GM20000 (cell line): ENCODE results near the gene COL6A2.

Experiments
- DNase-seq: peaks from one replicate; pipeline ENCODE4 v3.0.0; 2012; ENCODE audit warnings: low spot score
- TF ChIP-seq, protein P1 (sequence below): IDR thresholded peaks from 2 replicates; pipeline ENCODE4 v1.5.1; 2012; ENCODE audit warnings: mild to moderate bottlenecking, control low read depth; ENCODE audit errors: extremely low read depth, missing control alignments

Gene COL6A2

DNA sequence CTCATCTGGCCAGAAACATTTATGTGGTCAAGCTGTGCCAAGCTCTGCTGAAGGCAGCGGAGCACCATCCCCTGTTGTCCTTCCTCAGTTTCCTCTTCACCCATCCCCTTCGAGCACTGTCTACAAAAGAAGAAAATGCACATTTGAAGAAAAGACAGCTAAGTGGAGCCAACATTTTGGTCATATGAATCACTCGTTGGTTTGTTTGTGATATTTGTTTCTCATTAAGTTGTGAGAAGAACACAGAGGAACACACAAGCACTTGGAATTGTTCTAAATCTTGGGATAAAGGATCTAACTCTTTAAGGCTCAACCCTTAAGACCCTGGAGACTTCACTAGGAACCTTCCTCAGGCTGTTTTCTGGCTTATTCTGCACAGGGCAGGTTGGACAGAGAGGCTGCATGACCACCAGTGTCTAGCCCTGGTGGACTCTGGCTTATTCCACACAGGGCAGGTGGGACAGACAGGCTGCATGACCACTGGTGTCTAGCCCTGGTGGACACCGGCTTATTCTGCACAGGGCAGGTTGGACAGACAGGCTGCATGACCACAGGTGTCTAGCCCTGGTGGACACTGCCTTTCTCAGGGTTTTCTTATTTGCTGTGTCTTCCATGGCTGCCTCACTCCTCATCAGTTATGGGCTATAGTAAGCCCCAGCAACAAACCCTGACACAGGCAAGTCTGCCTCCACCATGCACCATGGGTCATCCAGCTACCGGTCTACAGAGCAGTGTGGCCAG lies 35.3 kb upstream of the COL6A2 start:
- DNase-seq = no peak
- TF ChIP-seq, protein P1, sequence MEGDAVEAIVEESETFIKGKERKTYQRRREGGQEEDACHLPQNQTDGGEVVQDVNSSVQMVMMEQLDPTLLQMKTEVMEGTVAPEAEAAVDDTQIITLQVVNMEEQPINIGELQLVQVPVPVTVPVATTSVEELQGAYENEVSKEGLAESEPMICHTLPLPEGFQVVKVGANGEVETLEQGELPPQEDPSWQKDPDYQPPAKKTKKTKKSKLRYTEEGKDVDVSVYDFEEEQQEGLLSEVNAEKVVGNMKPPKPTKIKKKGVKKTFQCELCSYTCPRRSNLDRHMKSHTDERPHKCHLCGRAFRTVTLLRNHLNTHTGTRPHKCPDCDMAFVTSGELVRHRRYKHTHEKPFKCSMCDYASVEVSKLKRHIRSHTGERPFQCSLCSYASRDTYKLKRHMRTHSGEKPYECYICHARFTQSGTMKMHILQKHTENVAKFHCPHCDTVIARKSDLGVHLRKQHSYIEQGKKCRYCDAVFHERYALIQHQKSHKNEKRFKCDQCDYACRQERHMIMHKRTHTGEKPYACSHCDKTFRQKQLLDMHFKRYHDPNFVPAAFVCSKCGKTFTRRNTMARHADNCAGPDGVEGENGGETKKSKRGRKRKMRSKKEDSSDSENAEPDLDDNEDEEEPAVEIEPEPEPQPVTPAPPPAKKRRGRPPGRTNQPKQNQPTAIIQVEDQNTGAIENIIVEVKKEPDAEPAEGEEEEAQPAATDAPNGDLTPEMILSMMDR = no peak

DNA sequence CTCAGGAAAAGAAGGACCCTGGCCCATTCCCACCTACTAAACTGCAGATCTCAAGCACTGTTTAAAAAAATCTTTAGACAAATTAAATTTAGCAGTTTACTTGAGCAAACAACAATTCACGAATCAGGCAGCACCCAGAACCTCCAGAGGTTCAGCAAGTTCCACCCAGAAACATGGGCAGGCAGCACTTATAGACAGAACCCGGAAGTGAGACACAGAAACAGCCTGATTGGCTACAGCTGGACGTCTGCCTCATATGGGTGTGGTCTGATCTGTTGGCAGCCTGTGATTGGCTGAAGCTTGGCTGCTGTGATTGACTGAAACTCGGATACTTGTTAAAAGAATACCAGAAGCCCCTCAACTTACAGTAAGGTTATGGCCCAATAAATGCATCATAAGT lies 34.7 kb upstream of the COL6A2 start:
- DNase-seq = no peak
- TF ChIP-seq, protein P1 = no peak

DNA sequence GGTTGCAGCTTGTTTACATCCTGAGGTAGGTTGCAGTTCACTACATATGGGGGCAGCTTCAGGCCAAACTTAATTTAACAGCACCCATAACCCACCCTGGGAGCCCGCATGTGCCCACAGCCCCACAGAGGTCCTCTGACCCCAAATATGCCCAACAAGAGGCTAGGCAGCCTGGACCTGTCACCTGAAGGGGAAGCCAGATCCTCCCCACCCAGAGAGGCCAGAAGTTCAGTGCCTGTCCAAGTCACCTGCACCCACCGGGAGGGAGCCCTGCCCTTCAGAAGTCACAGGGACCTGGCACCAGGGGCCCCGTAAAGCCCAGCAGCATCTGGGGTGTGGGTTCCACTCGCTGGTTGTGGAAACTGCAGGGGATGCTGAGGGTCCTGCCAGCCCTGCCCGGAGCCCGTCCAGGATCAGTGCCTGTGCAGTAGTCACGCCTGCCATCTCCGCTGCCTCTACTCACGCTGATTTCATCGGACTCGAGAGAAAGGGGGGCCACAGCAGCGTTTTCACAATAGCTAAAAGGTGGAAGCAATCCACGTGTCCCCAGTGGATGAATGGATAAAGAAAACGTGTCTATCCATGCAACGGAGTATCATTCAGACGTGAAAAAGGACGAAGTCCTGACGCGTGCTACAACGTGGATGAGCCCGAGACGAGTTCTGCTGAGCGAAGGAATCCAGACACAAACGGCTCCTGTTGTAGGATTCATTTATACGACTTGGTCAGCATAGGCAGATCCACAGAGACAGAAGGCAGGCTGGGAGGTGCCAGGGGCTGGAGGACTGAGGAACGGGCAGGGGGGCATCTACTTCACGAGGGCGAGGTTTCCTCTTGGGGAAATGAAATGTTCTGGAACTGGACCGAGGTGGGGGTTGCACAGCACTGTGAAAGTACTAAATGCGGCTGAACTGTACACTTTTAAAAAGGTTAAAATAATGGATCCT lies 33.9 kb upstream of the COL6A2 start:
- TF ChIP-seq, protein P1 = no peak
- no peak for DNase-seq

DNA sequence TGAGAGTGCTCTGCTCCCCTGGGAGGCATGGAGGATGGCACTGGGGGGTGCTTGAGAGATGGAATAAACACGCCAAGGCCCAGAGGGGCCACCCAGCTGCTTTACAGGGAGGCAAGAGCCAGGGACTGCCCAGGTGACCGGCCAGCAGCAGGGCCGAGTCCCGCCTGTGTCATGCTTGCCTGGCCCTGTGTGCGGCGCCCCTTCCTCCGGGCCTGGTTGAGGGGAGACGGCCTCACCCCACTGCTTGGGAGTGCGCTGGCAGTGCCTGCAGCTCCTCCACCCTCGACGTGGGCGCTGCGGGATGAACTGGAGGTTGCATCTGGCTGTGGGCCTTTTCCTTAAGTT lies 33.1 kb upstream of the COL6A2 start:
- no peak for DNase-seq
- TF ChIP-seq, protein P1 = no peak

DNA sequence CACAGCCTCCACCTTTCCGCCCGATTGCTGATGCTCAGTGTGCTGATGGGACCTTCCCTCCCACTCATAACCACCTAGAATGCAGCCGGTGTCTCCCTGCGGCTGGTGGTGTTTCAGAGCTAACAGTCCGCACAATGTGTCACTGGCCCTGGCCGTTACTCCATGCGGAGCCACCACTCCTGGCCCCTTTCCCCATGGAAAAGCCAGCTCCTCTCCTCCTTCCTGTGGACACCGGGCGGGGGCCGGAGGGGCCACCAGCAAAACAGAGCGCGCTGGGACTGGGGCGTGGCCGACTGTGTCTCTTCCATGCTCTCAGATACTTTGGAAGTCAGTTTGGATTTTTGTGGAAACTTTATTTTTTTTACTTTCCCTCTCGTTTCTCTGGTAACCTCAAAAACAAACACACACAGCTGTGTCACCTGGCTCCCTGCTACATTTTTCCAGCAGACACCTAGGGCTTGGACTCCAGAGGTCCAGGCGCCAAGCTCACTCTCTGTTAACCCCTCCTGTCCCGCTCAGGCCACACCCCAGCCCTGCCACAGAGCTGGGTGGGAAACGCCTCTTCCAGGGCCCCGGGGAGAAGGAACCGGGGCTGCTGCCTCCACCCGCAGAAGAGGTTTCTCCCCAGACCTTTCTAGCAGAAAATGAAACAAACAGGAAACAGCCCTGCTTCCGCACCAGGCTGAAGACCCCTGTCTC lies 32.5 kb upstream of the COL6A2 start:
- TF ChIP-seq, protein P1 = no peak
- DNase-seq = no peak

DNA sequence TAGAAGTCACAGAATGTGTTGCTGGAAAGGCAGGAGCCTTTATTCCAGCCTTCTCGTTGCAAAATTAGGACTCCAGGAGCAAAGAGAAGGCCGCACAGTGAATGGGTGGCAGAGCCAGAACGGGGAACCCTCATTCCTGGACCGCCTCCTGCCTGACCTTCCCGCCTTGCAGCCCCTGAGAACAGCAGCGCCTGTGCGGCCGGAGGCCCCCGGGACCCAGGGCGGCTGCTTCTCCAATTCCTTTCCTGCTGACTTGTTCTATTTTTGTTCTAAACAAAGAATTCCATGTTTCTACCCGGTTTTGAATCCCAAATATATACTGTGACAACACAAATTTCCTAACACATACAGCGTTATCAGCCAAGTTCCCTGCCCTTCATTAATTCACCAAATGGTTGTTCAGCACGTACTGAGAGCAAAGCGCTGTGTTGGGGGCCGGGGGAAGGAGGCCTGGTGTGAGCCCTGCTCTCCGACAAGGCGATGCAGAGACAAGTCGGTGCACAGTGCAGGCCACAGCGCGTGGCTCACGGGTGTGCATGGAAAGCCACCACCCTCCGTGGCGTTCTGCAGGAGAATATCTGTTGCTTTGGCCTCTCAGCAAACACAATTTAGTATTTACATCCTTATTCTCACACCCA lies 31.9 kb upstream of the COL6A2 start:
- no peak for DNase-seq
- TF ChIP-seq, protein P1 = no peak
